Measurements from ENCODE around the gene EVC. TPM values are rescaled to one million over a fixed set of nuclear protein-coding genes. Genes with fewer than 3 reads are reported as not detected.

The EVC gene
- total and polyA plus RNA-seq, 2 of the 4 experiments (the other 2 are of a cell fraction) = 16.8 to 18.9 TPM

GRCh38 chr4:5662555-5662954 is 48.4 kb upstream of the EVC start:
- Histone ChIP-seq H3K4me3 (ENCODE audit: insufficient read depth, low read depth, low read length) (no peak overlapping the region), H3K79me1 (ENCODE audit: low read depth in 1 of 2, low read length in 2 of 2) (0 out of 4 replicates have a peak, but pooled peaks cover 0 to 4% of the 10 kb centered on the region in 2 experiments), H2BK20ac (ENCODE audit: low read depth, low read length) (no peak overlapping the region), H3K4me2 (ENCODE audit: low read depth, low read length) (no peak overlapping the region), H3K27ac (ENCODE audit: insufficient read depth, low read length) (no peak overlapping the region), H3K18ac (ENCODE audit: low read depth, low read length) (no peak overlapping the region), H2BK15ac (ENCODE audit: low read depth, low read length) (no peak overlapping the region), H3K4me1 (ENCODE audit: control insufficient read depth, insufficient read depth, low read length) (no peaks in the 10 kb centered on the region), H2BK120ac (ENCODE audit: low read depth, low read length) (no peak overlapping the region), H3K36me3 (ENCODE audit: control insufficient read depth, insufficient read depth, low read length) (peaks cover 29% of the 10 kb centered on the region), H3K9me3 (ENCODE audit: control insufficient read depth, insufficient read depth, low read length) (peaks cover 2% of the 10 kb centered on the region; the same call in 1 of the 2 replicates), H3K9me1 (ENCODE audit: insufficient read depth, low read length) (peaks cover 3% of the 10 kb centered on the region; the same call in 1 of the 2 replicates), H3K23ac (ENCODE audit: low read depth, low read length) (no peak overlapping the region), H2BK5ac (ENCODE audit: low read depth, low read length, poor library complexity, severe bottlenecking) (no peak overlapping the region), H3K9ac (ENCODE audit: low read depth, low read length) (no peak overlapping the region), H2AK9ac (replicated peaks; ENCODE audit: low read depth, low read length, poor library complexity) (no peak overlapping the region), H4K91ac (ENCODE audit: insufficient read depth, low read depth, low read length) (no peak overlapping the region), H2AK5ac (ENCODE audit: low read depth, low read length) (no peak overlapping the region), H4K8ac (ENCODE audit: low read depth in 2 of 2, low read length in 2 of 2) (no peak overlapping the region), H3K27me3 (ENCODE audit: control insufficient read depth, insufficient read depth, low read length) (no peaks in the 10 kb centered on the region), H3K4ac (ENCODE audit: low read depth, low read length) (no peak overlapping the region), H3K56ac (ENCODE audit: extremely low read depth, insufficient read depth, low read length) (no peak overlapping the region), H4K20me1 (ENCODE audit: insufficient read depth, low read length) (no peaks in the 10 kb centered on the region), H2AFZ (replicated peaks; ENCODE audit: low read length, poor library complexity) (no peak overlapping the region), H3K14ac (replicated peaks; ENCODE audit: low read depth, low read length) (no peak overlapping the region), H4K5ac (ENCODE audit: low read depth, low read length) (no peak overlapping the region)
- no TSS peak for BruUV-seq (replicated peaks)
- dilution Hi-C loops (cut with HindIII; ENCODE audit: low sequenced_read_pairs, unreplicated experiment) (no loop called here), in situ Hi-C loops (cut with MboI; ENCODE audit: low sequenced_read_pairs) (no loop called here), intact Hi-C loops (cut with micrococcal nuclease) (no loop called here)
- no CpG with 5 or more reads among the region's 1 CpG for WGBS, 2 experiments (ENCODE audit: extremely low coverage in 2 of 2, insufficient read length in 1 of 2)
- CTCF ChIA-PET = no interaction called here
- POLR2A ChIA-PET (ENCODE audit: unreplicated experiment) = no interaction called here
- TF ChIP-seq CHD1 (IDR thresholded peaks at IDR 0.05; ENCODE audit: low read depth, low read length) = no peak
- TF ChIP-seq NFE2L2 (IDR thresholded peaks at IDR 0.05; ENCODE audit: low read depth, low read length) = no peak
- TF ChIP-seq ELK1 (IDR thresholded peaks at IDR 0.05; ENCODE audit: borderline replicate concordance, low read depth, low read length) = no peak
- no peak for TF ChIP-seq SMC3 (IDR thresholded peaks at IDR 0.05; ENCODE audit: low read depth, low read length)
- TF ChIP-seq RFX5 (IDR thresholded peaks at IDR 0.05; ENCODE audit: low read depth, low read length) = no peak
- no peak for TF ChIP-seq MAZ (IDR thresholded peaks at IDR 0.05; ENCODE audit: borderline replicate concordance, low read depth, low read length)
- no peak for TF ChIP-seq RCOR1 (IDR thresholded peaks at IDR 0.05; ENCODE audit: insufficient replicate concordance, low read length)
- DNase-seq (no peak), ATAC-seq (ENCODE audit: low read depth) (no peak)

Measured in IMR-90 (cell line).